HG03460 (cell line): ENCODE results near the gene SNRPB2.

Source experiments
- ATAC-seq: cut with Tn5 transposase; IDR thresholded peaks from one replicate; pipeline ENCODE4 v1.9.1; 2021; ENCODE audit not compliant: unreplicated experiment

SNRPB2 gene

GRCh38 chr20:16732506-16733152 lies 2.8 kb downstream of the SNRPB2 start:
- ATAC-seq = no peak

- no peak for ATAC-seq
Observed at GRCh38 chr20:16740365-16741072, 10.7 kb downstream of the SNRPB2 start.

GRCh38 chr20:16744178-16744807 lies 14.5 kb downstream of the SNRPB2 start:
- ATAC-seq = no peak

- no peak for ATAC-seq
Observed at GRCh38 chr20:16745204-16745603, 15.4 kb downstream of the SNRPB2 start.

GRCh38 chr20:16747291-16747811 lies 17.5 kb downstream of the SNRPB2 start:
- no peak for ATAC-seq

- no peak for ATAC-seq
Observed at GRCh38 chr20:16748308-16748900, 18.6 kb downstream of the SNRPB2 start, which contains the start of gene OTOR. Gene OTOR, plus strand, starts transcription at chr20:16748358. Its CDS starts 44 bp downstream, at chr20:16748402.

GRCh38 chr20:16749573-16749972 lies 19.7 kb downstream of the SNRPB2 start:
- ATAC-seq = no peak

- no peak for ATAC-seq
Observed at GRCh38 chr20:16752082-16752481, 22.3 kb downstream of the SNRPB2 start.

- ATAC-seq = no peak
Observed at GRCh38 chr20:16752901-16753300, 23.1 kb downstream of the SNRPB2 start.

GRCh38 chr20:16758454-16759180 lies 28.8 kb downstream of the SNRPB2 start:
- no peak for ATAC-seq

- no peak for ATAC-seq
Observed at GRCh38 chr20:16759181-16759563, 29.3 kb downstream of the SNRPB2 start.

GRCh38 chr20:16760431-16761304 lies 30.8 kb downstream of the SNRPB2 start:
- ATAC-seq = no peak

- no peak for ATAC-seq
Observed at GRCh38 chr20:16761305-16761829, 31.5 kb downstream of the SNRPB2 start.

- ATAC-seq = no peak
Observed at GRCh38 chr20:16764560-16764959, 34.7 kb downstream of the SNRPB2 start.

GRCh38 chr20:16771213-16771612 lies 41.4 kb downstream of the SNRPB2 start:
- no peak for ATAC-seq

GRCh38 chr20:16775961-16776360 lies 46.1 kb downstream of the SNRPB2 start:
- ATAC-seq = no peak

- no peak for ATAC-seq
Observed at GRCh38 chr20:16777126-16777525, 47.3 kb downstream of the SNRPB2 start.

GRCh38 chr20:16778159-16778558 lies 48.3 kb downstream of the SNRPB2 start:
- no peak for ATAC-seq

GRCh38 chr20:16781496-16781895 lies 51.7 kb downstream of the SNRPB2 start:
- ATAC-seq = no peak

GRCh38 chr20:16785226-16785625 lies 55.4 kb downstream of the SNRPB2 start:
- ATAC-seq = no peak
